VCaP (cell line): ENCODE measurements around the gene TCF19.

Source experiments
- H3K27ac ChIP-seq: fragments of 450-650 bp; 2 replicates; pipeline ENCODE4 v1.5.1; 2017
- CTCF ChIP-seq: fragments of 450-650 bp; conservative IDR thresholded peaks from 2 replicates; pipeline ENCODE4 v1.5.1; 2017; ENCODE audit warnings: mild to moderate bottlenecking, moderate library complexity

TCF19 gene

DNA sequence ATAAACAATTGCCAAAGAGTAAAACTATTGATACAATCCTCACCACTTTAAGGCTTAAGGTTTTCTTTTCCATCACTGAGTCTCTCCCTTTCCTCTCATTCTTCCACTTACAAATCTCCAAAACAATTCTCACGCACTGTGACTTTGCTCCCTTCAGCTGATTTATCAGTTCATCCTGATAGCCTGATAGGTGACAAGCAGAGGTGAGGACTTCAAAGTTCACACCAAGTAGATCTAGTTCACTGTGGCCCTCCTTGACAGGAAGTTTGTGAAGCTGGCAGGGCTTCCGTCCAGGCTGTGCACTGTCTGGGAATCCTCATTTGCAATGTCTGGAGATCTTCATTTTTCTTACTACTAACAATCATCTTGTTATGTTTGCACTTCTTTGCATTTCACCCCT, 47.2 kb downstream of the TCF19 start:
- no peak overlapping the region for H3K27ac ChIP-seq
- TF ChIP-seq CTCF = no peak

DNA sequence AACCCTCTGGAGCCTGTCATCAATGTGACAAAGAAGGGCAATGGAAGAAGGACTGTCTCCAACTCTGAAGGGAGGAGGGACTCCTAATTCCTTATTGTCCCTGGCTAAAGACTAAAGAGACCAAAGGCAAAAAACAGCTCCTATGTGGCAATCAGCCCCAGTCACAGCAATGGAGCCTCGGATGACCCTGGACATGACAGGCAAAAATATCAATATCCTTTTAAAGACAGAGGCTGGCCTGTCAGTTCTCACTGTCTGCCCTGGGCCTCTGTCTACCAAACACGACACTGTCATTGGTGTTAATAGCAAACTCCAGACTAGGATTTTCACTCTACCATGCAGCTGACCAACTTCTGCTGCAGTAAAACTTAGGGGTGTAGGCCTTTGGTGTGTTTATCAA, 50.1 kb downstream of the TCF19 start:
- H3K27ac ChIP-seq = no peak overlapping the region
- no peak for TF ChIP-seq CTCF

GRCh38 chr6:31209137-31209536, 50.7 kb downstream of the TCF19 start:
- no peak for TF ChIP-seq CTCF
- no peak overlapping the region for H3K27ac ChIP-seq

DNA sequence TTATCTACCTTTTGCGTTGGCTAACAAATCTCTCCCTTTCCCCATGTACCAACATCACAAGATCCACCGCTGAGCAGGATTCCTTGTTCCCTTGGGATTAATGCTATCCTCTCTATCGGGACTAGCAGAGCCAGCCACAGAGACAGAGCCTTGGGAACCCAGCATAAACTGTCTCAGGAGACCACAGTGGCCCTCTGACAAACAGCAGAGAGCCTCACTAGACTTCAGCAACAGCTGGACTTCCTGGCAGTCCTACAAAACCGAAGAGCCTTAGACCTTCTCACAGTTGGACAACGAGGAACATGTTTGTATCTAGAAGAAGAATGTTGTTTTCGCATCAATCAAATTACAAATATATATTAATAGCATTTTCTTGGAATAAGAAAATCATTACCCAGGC, 51.7 kb downstream of the TCF19 start:
- H3K27ac ChIP-seq = no peak overlapping the region

DNA sequence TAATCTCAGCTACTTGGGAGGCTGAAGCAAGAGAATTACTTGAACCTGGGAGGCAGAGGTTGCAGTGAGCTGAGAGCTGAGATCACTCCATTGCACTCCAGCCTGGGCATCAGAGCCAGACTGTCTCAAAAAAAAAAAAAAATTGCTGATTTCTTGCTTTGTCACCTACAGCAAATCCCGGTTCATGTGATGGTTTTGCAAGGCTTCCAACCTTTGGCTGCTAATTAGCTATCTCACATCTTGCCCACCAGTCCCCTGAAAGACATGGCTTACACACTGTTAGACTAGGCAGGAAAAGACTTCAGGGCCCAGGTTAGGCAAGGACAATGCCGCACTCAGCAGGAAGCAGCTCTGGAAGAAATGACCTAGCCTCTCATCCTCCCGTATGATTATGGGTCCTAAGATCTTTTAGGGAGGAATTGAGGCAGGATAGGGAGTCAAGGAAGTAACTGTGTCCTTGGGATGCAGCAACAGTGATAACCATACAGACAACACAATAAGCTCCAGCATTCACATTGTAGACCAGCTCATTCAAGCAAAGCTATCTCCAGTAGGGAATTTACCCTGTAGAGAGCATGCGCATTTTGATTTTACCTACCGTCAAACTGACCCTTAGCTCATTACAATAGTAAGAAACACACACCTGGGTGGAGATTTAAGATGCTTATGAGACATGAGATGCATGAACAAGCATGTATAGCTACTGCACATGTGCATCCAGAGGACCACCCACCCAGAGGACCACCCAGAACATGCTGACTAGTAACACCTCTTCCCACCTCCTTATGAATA, 52.5 kb downstream of the TCF19 start:
- H3K27ac ChIP-seq = no peak overlapping the region
- TF ChIP-seq CTCF = no peak

More for the DNA sequence above, 51.7 kb downstream of the TCF19 start:
- no peak for TF ChIP-seq CTCF
